Smooth muscle cell (in vitro differentiated cells): ENCODE data around the gene ATAD1. TPM values are rescaled to one million over a fixed set of nuclear protein-coding genes. Genes with fewer than 3 reads are reported as not detected.
"Not testable (repeated sequence)": the region's sequence is repeated elsewhere in the genome, so short reads cannot be mapped to it uniquely, and the experiment has no call there.

ENCODE experiments used
- DNase-seq: peaks from one replicate; lab custom pipeline; 2025; ENCODE audit not compliant: unreplicated experiment; lab: John Stamatoyannopoulos, UW
- H2AFZ ChIP-seq: fragments of 200-600 bp; sonication (generic); 2 replicates; pipeline ENCODE4 v1.6.0; 2016; ENCODE audit warnings: antibody characterized with exemption, low read depth, mild to moderate bottlenecking
- H3F3A ChIP-seq: fragments of 200-600 bp; sonication (generic); 2 replicates; pipeline ENCODE4 v1.6.0; 2017; ENCODE audit warnings: antibody characterized with exemption, low read depth
- H3K27ac ChIP-seq: fragments of 200-600 bp; sonication (generic); 2 replicates; pipeline ENCODE4 v1.5.1; 2016; ENCODE audit warnings: low read depth, mild to moderate bottlenecking
- H3K27me3 ChIP-seq: fragments of 200-600 bp; sonication (generic); 2 replicates; pipeline ENCODE4 v1.6.1; 2016; ENCODE audit warnings: low read depth, mild to moderate bottlenecking
- H3K36me3 ChIP-seq: fragments of 200-600 bp; sonication (generic); 2 replicates; pipeline ENCODE4 v1.5.1; 2016; ENCODE audit warnings: low read depth
- H3K4me1 ChIP-seq: fragments of 200-600 bp; sonication (generic); 2 replicates; pipeline ENCODE4 v1.5.1; 2016; ENCODE audit warnings: low read depth
- H3K4me2 ChIP-seq: fragments of 200-600 bp; sonication (generic); 2 replicates; pipeline ENCODE4 v1.6.0; 2016; ENCODE audit warnings: mild to moderate bottlenecking
- H3K4me3 ChIP-seq: fragments of 200-600 bp; sonication (generic); 2 replicates; pipeline ENCODE4 v1.5.1; 2016; ENCODE audit warnings: mild to moderate bottlenecking
- H3K79me2 ChIP-seq: fragments of 200-600 bp; sonication (generic); 2 replicates; pipeline ENCODE4 v1.6.0; 2016; ENCODE audit warnings: low read depth, mild to moderate bottlenecking
- H3K9ac ChIP-seq: fragments of 200-600 bp; sonication (generic); 2 replicates; pipeline ENCODE4 v1.6.0; 2016; ENCODE audit warnings: low read depth
- H3K9me3 ChIP-seq: fragments of 200-600 bp; sonication (generic); replicated peaks from 2 replicates; pipeline ENCODE4 v1.5.1; 2016; ENCODE audit warnings: low read depth
- H4K20me1 ChIP-seq: fragments of 200-600 bp; sonication (generic); 2 replicates; pipeline ENCODE4 v1.6.0; 2016; ENCODE audit warnings: low read depth
- CTCF ChIP-seq: fragments of 200-600 bp; sonication (generic); IDR thresholded peaks from 2 replicates; pipeline ENCODE4 v1.5.1; 2017; ENCODE audit warnings: borderline replicate concordance, mild to moderate bottlenecking, antibody characterized with exemption; ENCODE audit not compliant: insufficient read depth, poor library complexity, severe bottlenecking
- WGBS: methylation state at CpG from one replicate; pipeline ENCODE4 v1.1.7; 2016; ENCODE audit warnings: low lambda C conversion rate; 5-methylcytosine and 5-hydroxymethylcytosine counted together
- polyA plus RNA-seq: library from polyadenylated mRNA; unstranded; fragments of >200 nt; fragmentation: Nextera tagmentation; extraction: Ambion mirVana; gene quantifications from 2 replicates; pipeline ENCODE4 v1.2.1, GENCODE V29; 2016
- total RNA-seq: library from RNA; depleted of rRNA; stranded (reverse); fragments of >200 nt; gene quantifications from 2 replicates; pipeline ENCODE4 v1.2.3, GENCODE V29; 2014

The ATAD1 gene
- total and polyA plus RNA-seq, 2 experiments from 2014 or later = 38.1 to 71.8 TPM

DNA sequence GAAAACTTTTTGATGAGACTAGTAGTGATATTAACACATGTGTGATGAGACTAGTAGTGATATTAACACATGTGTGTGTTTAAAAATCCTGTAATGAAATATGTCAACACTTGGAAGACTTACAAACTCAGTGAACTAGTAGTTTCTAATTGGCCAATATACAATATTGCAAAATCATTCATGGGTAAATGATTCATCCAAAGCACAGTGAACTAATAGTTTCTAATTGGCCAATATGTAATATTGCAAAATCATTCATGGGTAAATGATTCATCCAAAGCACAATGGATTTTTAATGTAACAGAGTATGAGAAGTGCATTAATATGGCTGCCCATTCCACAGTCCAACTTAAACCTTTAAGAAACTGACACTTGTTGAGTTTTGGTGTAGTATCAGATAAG, 77.8 kb downstream of the ATAD1 start:
- Histone ChIP-seq H4K20me1 (peaks cover 3% of the 10 kb centered on the region), H3K4me1 (no peaks in the 10 kb centered on the region), H3K9ac (no peak overlapping the region), H3K9me3 (no peaks in the 10 kb centered on the region), H2AFZ (no peak overlapping the region), H3F3A (no peaks in the 10 kb centered on the region), H3K36me3 (no peaks in the 10 kb centered on the region), H3K4me2 (no peak overlapping the region), H3K79me2 (no peaks in the 10 kb centered on the region), H3K27ac (no peak overlapping the region), H3K4me3 (no peak overlapping the region), H3K27me3 (no peaks in the 10 kb centered on the region)
- no peak for TF ChIP-seq CTCF
- DNase-seq = no peak

- no peak overlapping the region for H3K9ac ChIP-seq
- DNase-seq = no peak
- no peaks in the 10 kb centered on the region for H3F3A ChIP-seq
- WGBS = 92% methylated on average over 4 of the region's 4 CpGs
- H3K4me1 ChIP-seq = no peaks in the 10 kb centered on the region
- H4K20me1 ChIP-seq = peaks cover 3% of the 10 kb centered on the region
- no peak overlapping the region for H2AFZ ChIP-seq
- no peaks in the 10 kb centered on the region for H3K27me3 ChIP-seq
- H3K9me3 ChIP-seq = no peaks in the 10 kb centered on the region
- no peak for TF ChIP-seq CTCF
- no peak overlapping the region for H3K27ac ChIP-seq
- H3K79me2 ChIP-seq = no peaks in the 10 kb centered on the region
- H3K4me3 ChIP-seq = no peak overlapping the region
- H3K36me3 ChIP-seq = no peaks in the 10 kb centered on the region
- H3K4me2 ChIP-seq = no peak overlapping the region
Observed at GRCh38 chr10:87739703-87740102, 78.3 kb downstream of the ATAD1 start.

DNA sequence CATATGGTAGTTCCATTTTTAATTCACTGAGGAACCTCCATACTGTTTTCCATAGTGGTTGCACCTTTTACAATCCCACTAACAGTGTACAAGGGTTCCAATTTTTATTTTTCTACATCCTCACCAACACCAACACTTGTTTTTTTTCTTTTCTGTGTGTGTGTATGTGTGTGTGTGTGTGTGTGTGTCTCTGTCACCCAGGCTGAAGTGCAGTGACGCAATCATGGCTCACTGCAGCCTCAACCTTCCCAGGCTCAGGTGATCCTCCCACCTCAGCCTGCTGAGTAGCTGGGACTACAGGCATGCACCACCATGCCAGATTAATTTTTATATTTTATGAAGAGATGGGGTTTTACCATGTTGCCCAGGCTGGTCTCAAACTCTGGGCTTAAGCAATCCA, 79.8 kb downstream of the ATAD1 start:
- H4K20me1 ChIP-seq, H3K79me2 ChIP-seq, H3K4me2 ChIP-seq, H2AFZ ChIP-seq, H3F3A ChIP-seq, H3K4me3 ChIP-seq, H3K9ac ChIP-seq, H3K27ac ChIP-seq, H3K4me1 ChIP-seq, DNase-seq, H3K27me3 ChIP-seq, H3K36me3 ChIP-seq, H3K9me3 ChIP-seq: not testable (repeated sequence)
- 100% methylated on average over 1 of the region's 1 CpG for WGBS

DNA sequence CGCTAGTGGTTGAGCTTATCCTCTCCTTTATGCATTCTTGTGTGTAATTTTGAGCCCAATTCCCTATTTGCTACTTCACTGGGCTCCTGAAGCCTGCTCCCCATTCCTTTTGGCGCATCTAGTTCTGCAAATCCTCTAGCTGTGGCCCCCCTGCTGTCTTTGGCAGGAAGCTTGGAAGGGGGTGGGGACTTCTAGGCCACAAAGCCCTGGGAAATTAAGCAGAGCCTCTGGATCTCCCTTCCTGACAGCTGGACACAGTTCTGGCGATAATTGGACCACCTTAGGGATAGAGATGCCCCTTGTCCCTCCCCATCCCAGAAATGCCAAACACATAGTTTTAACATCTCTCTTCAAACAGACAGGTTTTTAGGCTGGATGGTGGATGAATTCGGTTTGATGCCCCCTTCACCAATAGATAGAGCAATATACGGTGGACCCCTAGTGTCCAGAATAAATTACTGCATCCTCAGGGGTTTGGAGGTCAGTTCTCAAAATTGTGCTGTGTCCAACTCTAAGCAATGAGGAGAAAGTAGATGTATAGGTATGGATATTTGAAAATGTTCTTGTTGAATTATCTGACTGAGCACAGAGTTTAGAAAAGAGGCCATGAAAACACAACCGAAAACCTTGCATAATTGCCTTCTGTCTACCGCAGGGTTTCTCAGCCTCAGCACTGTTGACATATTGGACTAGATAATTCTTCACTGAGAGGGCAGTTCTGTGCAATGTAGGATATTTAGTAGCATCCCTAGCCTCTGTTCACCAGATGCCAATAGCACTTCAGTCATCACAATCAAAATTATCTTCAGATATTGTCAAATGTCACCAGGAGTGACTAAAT, 82.8 kb downstream of the ATAD1 start:
- no peak overlapping the region for H3K27ac ChIP-seq
- 28% methylated on average over 7 of the region's 7 CpGs for WGBS
- H3K27me3 ChIP-seq = no peaks in the 10 kb centered on the region
- DNase-seq = no peak
- H3K36me3 ChIP-seq = no peaks in the 10 kb centered on the region
- no peaks in the 10 kb centered on the region for H3F3A ChIP-seq
- H3K9me3 ChIP-seq = no peaks in the 10 kb centered on the region
- no peak overlapping the region for H2AFZ ChIP-seq
- no peaks in the 10 kb centered on the region for H3K79me2 ChIP-seq
- no peak overlapping the region for H3K9ac ChIP-seq
- peaks cover 8% of the 10 kb centered on the region for H3K4me1 ChIP-seq
- no peak overlapping the region for H3K4me3 ChIP-seq
- TF ChIP-seq CTCF = peak; percentile 61
- H4K20me1 ChIP-seq = no peaks in the 10 kb centered on the region
- no peak overlapping the region for H3K4me2 ChIP-seq
